ENCODE data around the gene MAB21L3.

Gene MAB21L3

DNA sequence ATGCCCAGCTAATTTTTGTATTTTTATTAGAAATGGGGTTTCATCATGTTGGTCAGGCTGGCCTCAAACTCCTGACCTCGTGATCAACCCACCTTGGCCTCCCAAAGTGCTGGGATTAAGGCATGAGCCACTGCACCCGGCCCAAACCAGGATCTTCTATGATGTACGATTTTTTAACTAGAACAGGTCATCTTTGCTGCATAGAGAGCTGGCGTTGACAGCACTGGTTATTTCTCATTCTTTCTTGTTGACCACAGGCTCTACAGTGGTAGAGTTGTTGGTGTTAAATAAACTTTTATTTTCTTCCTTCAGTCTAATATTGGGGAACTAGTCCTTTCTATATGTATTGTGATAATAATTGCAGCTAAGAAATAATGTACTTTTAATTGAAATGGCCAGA, 3.8 kb upstream of the MAB21L3 start:
- no peak for DNase-seq (ENCODE audit: low read depth, low spot score)

DNA sequence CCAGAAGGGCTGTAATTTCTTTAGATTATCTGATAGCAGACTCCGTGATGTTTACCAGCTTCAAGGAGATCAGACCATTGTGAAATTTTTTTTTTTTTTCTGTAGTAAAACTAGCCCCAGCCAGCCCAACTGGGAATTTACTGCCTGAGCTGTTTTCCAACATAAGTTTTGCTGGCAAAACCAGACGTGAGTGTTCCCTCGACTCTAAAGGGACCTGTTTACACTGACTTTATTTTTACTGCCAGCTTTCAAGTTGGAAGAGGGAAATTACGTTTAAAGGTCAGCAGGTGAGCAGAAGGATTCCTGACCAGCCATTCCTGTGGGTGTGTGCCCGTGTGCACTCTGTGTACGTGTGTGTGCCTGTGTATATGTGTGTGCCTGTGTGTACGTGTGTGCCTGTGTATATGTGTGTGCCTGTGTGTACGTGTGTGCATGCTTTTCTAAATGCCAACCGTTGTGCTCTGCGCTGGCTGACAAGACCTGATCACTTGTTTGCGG, 374 bp downstream of the MAB21L3 start:
- no peak for DNase-seq (ENCODE audit: low read depth, low spot score)

DNA sequence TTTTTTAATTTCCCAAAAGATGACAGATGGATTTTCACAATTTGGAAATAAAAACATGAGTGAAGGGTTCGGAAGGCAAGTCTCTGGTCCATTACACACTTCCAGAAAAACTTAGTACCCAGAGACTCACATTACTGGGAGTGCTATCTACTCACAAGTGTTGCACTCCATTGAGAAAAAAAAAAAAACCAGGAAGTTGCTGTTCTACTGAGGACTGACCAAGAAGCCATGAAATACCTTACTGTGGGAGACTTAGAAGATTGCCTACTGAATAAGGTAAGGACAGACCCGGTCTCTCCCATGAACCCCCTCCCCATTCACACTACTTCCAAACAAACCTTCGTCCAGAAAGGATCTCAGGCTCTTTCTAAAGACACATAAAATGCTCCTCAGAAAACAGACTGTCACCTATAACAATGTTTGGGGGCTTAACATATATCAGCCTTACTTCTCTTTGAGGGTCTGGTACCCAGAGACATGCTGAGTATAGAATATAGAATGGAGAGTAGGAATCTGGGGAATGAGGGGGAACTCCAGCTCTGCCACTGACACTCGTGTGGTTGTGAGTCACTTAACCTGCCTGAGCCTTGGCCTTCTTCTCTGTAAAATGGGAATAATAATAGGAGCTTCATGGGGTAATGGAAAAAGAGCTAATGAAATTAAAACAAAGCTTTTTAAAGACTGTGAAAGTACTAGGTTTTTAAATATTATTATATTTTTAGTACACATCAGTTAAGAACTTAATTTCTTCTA, 1.4 kb downstream of the MAB21L3 start:
- no peak for DNase-seq (ENCODE audit: low read depth, low spot score)

DNA sequence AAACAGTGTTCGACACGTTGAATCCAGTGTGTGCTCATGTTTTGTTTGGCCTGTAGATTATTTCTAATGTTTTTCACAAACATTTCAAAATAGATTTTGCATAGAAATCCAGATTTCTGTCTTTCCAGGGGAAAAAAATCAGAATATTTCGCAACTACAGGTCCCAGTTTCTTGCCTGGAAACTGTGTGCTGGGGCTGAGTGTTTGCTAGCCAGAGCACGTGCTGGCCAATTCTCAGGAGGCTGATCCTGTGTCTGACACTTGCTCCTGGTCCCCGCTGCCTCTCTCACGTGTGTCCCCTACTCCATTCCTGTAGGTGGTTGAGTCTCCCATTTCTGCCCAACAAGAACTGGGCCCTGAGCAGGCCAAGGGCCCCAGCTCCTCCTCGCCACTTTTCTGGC, 2.4 kb downstream of the MAB21L3 start:
- no peak for DNase-seq (ENCODE audit: low read depth, low spot score)

DNA sequence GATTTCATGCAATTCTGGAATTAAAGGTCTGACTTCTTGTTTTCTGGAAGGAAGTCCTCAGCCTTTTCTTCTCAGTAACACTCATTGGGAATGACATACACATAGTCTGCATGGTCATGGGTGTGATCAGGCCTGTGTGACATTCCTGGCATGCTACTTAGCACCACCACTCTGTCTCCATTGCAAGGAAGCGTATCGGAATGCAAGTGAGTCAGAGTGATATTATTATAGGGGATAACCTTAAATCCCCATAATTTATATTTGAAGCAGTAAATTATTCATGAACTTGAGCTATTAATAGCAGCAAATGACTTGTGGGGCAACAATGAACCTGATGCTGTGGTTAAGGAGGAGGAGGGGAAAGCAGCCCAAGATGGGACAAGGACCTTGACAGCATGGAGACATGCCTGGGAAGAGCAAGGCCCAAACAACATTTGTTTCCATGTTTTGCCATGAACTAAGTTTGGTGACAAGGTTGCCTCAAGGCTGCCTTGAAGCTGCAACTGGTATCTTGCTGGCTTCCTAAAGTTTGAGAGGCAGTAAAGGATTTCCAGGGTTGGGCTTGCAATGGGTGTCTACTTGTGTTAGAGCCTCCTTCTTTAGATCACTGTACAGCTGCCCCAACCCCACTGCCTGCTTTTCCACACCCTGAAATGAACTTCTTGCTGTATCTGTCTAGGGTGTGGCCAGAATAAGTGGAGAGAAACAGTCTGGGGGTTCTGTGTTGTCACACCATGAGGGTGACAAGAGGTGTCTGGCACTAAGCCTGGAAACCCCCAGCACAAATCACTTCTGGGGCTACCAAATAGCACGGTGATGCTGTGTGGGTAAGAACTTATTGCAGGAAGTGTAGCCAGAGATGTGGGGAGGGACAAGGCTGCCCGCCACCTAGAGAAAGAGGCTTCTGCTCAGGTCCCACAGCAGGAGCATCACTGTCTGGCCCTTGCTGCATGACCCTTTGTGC, 4.6 kb downstream of the MAB21L3 start:
- no peak for DNase-seq (ENCODE audit: low read depth, low spot score)

DNA sequence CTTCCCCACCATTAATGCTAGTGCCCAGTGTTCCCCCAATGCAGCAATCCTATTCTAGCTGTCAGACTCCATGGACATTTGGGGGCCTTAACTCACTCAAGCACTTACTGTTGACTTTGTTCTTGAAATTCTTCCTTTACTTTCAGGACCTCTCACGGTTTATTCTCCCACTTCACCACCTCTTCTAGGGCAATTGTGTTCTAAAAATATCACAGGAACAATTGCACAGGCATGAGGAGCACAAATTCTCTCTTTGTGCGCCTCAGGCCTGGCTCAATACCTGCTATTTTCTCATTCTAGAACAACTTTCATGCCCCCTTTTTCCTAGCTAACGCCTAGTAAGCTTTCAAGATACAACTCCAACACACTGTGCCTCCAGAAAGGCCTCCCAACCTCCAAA, 7.3 kb downstream of the MAB21L3 start:
- DNase-seq (ENCODE audit: low read depth, low spot score) = no peak

DNA sequence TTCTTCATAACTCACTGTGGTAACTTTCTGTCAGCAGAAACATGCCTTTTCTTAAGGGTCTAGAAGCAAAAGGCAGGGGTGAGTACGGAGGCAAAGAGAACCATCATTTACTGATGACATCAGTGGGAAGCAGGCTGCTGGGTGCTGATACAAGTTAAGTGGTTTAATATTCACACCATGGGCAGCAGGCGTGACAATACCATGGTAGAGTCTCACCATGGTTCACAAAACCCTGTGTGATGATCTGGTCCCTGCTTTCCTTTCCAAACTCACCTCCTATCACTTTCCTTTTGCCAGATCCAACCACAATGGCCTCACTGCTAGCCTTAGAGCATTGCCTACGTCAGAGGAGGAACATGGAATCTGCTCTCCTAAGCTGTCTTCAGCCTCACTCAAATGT, 8.7 kb downstream of the MAB21L3 start:
- no peak for DNase-seq (ENCODE audit: low read depth, low spot score)

DNA sequence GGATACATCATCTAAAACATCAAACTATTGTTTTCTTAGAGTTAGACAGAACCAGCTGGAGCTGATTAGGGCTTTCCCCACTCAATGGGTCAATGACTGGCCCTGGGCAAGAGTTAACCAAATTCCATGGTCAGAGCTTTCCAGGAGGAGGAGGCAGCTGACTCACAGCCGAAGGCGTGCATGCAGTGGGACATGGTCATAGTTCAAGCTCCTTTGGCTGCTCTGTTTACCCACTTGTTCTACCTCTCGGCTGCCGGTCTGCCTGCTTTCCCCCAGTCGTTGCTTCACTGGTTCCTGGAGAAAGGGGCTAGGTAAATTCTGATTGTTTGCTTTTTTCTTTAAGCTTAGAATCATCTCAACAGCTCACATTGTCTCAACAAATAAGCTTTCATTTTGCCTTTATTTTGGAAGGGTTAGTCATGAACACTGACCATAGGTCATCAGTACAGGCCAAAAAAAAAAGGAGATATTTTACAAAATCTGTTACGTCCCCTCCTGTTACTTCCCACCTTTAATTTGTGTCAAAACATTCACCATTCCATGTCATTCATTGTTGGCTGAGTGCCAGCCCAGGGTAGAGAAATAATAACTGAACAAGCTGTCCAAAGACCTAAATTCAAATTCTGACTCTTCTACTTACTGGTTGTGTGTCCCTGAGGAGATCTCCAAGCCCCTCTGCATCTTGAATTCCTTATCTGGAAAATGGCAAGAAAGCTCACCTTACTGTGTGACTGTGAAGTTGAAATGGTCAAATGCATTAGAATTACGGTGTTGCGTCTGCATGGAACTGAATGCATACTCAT, 12.0 kb downstream of the MAB21L3 start:
- DNase-seq (ENCODE audit: low read depth, low spot score) = no peak

DNA sequence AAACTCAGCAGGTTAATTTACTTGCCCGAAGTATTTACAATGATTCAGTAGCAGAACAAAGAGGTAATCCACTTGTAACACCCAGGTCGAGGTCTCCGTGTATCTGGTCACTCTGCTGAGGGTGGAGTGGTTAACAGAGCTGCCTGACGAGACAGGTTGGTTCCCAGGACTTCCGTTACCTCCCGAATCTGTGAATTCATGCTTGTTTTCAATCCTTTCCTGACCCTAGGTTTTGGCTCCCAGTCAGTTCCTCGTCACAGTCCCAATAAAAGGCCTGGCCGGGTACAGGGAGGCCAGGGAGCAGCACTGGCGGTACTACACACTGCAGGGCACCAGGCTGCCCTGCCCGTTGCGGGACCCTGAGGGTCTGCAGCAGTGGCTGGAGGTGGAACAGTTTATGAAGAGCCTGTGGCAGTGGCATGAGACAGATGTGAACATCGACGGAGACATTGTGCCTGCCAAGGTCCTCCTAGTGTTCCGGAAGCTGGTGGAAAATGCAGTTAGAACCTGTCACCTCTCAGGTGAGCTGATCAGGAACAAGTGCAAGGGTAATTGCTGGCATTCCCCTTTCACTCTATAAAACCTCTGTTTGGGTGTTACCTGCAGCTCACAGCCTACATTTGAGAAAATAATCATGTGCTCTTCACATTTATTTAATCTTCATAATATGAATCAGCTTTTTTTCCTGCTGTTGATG, 12.8 kb downstream of the MAB21L3 start:
- DNase-seq (ENCODE audit: low read depth, low spot score) = no peak

DNA sequence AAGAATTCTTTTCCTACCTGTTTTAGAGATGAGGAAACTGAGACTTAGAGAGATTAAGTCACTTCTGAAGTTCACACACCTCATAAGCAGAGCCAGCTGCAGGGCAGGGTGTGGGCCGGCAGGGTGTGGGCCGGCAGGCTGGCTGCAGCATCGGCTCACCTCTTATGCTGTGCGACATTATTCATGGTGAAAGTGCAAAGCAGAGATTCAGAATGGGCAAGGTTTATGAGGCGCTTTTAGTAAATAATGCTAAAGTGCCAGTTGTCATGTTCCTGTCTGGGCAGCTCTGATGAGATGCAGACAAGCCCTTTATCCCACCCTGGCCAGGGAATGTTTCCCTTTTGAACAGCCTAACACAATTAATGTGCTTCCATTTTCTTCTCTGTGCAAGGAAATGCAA, 14.6 kb downstream of the MAB21L3 start:
- DNase-seq (ENCODE audit: low read depth, low spot score) = no peak

DNA sequence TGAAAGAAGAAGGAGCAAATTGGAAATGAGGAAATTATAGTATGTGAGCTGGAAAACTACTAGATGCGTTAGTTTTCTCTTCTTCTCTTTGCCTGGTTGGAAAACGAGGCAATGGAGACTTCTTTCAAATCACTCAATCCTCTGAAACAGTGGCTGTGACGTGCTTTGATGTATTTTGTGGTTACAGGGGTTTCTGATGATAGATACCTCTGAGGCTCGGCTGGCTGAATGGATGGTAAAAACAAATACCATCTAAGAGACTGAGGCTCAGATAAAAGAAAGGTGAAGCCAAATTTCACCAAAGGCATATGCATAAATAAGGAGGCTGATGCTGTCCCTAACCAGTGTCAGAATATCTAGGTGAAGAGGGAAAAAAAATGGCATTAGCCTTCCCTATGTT, 15.1 kb downstream of the MAB21L3 start:
- DNase-seq (ENCODE audit: low read depth, low spot score) = no peak

DNA sequence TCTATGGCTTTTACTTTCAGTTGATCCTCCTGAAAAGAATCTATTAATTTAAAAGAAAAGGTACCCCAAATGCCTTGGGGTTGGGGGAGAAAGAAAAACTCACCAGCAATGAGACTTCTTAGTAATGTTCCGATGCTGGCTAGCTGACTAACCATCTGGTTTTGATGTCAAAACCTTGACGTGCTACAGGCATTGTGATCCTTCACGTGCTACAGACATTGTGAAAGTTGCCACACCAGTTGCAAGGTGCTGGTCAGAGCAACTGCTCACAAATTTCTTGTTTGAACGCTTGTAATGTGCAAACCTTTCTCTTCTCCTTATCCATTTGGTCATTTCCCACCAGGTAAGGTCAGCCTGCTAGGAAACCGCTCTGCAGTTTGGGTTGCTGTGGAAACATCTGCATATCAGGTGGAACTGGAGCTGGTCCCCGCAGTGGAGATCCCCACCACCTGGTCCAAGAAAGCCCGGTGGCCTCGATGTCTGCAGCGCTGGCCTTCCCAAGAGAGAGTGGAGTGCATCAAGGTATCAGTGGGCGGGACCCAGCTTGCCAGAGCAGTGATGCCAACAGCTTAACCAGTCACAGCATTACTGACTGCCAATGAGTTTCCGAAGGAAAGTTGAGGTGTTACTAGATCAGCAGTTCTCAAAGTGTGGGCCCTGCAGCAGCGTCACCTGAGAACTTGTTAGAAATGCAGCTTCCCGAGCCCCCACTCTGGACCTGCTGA, 16.1 kb downstream of the MAB21L3 start:
- DNase-seq (ENCODE audit: low read depth, low spot score) = no peak

DNA sequence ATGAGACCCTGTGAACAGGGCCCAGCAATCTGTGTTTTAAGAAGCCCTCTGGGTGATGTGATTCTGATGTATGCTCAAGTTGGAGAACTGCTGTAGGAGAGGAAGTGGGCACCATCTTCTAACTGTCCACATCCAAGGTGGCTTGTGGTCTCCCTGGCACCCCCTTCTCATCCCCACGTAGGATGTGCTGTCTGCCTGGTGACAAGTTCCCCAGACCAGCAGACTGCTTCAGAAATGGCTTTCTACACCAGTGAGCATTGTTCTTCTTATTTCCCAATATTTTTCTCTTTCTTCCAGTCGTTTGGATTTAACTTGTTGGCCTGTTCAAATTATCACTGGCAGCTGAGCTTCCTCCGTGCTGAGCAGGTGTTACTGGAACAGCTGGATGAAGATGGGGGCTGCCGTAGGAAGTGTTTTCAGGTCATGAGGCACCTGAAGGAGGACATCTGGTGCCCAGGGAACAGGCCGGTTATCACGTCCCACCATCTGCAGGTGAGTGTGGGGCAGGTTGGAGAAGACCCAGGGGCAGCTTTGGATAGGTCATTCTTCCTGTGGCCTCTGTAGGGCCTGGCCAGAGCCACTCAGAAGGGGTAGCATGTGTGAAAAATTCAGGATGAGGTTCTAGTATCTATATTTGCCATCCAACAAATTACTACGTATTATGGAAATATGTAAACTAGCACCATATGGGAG, 16.8 kb downstream of the MAB21L3 start:
- no peak for DNase-seq (ENCODE audit: low read depth, low spot score)

DNA sequence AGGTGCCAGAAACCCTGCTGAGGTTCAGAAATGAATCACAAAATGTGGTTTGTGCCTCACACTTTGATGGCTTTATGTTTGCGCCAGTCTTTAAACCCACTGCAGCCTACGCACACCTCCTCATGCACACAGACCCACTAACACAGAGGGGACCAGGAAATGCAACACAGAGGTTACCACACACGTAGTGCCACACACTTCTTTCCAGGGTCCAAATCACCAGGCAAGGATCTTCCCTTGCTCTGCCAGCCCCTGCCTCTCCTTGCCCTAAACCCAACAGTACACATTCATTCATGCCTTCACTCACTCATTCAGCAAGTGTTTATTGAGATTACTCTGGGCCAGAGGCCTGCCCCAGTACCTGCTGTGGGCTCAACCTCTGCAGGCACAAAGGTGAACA, 17.5 kb downstream of the MAB21L3 start:
- DNase-seq (ENCODE audit: low read depth, low spot score) = peak; percentile 27

DNA sequence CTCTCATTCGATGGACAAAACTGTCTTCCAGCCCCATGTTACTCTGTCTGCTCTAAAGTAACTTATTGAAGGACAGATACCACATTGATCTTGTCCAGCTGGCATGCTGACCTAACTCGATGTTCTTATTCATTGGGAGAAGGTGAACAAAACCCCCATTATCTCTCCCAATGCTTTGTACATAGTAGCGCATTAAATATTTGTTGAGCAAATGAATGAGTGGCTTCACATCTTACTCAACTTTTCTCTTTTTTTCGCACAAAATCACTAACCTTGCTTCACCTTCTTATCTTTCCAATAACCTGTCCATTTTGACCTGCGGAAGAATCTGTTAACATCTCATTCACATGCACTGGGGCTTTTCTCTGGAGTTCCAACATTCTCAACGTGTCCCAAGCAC, 18.3 kb downstream of the MAB21L3 start:
- DNase-seq (ENCODE audit: low read depth, low spot score) = no peak

DNA sequence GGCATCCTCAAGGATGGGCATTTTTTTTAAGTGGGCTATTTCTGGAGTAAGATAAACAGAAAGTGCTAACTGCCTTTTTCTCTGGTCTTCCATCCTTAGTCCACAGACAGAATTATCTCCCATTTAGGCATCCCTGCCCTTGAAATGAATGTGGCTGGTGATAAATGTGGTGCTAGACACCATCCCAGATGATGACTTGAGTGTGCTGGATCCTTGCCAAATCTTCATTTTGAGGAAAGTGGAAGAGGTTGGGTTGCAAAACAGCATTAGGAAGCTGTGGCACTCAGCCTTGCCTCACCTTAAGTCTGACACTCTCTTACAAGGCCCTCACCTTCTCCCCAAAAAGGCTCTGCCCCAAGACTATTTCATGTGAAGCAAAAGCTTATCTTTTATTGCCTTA, 19.2 kb downstream of the MAB21L3 start:
- no peak for DNase-seq (ENCODE audit: low read depth, low spot score)

DNA sequence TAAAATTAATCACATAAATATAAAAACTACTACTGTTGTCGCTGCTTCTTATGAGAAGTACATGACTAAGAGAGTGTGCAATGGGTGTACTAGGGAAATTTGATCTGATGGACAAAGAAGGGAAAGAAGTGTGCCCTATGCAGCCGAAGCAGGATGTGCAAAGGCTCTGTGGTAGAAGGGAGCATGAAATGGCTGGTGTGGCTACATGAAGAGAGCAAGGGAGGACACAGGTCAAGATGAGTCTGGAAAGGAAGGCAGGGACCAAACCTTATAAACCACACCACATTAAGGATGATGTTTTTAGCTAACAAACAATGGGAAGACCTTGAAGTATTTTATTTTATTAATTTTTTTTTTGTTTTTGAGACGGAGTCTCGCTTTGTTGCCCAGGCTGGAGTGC, 20.0 kb downstream of the MAB21L3 start:
- DNase-seq (ENCODE audit: low read depth, low spot score) = no peak

DNA sequence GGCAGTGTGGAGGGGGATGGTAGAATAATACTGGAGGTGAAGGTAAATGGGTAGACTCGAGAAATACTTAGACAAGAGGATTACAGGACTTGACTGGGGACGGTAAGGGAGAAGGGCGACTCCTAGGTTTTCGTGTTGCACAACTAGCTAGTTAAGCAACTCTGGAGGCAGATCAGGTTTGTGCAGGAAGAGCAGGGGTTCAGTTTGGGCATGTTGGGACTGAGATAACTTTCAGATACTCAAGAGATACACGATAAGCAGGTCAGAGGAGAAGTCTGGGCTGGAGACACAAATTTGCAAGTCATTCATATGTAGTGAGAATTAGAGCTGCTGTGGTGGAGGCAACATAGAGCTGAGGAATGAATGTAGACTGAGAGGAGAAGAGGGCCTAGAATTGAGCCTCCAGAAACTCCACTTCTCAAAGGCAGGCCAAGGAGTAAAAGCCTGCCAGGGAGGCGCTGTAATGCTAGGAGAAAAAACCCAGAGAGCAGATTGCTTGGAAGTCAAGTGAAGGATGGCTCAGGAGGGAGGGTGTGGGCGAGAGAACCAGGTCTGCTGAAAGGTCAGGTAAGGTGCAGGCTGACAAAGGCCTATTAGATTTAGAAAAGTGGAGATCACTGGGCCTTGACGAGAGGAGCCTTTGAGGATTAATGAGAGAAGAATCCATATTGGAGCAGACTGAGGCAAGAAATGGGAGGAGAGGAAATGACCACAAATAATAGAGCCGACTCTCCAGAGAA, 20.8 kb downstream of the MAB21L3 start:
- no peak for DNase-seq (ENCODE audit: low read depth, low spot score)
